Globus pallidus (tissue), 1 donor: ENCODE results near the gene C5orf58.
"Not testable (repeated sequence)": the region's sequence is repeated elsewhere in the genome, so short reads cannot be mapped to it uniquely, and the experiment has no call there.

ENCODE experiments used
- DNase-seq: peaks from one replicate; pipeline ENCODE4 v3.0.0-alpha.2; 2015; ENCODE audit warnings: low spot score

Gene C5orf58

DNA sequence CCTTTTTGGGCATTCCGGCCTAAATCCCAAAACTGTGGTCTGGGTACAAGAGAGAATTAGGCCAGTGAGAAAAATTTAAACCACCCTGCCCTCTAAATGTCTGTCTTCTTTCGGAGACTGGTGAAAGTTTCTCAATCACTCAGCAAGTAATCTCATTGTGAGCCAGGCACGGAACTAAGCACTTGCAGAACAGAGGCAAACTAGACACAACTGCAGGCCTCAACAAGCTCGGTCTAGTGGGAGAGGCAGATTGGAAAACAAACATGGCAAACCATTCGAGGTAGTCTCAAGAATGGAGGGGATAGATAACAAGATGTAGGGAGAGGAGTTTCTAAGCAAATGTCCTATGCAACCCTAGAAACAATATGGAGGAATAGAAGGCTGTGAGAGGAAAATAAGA, 8.9 kb upstream of the C5orf58 start:
- no peak for DNase-seq

DNA sequence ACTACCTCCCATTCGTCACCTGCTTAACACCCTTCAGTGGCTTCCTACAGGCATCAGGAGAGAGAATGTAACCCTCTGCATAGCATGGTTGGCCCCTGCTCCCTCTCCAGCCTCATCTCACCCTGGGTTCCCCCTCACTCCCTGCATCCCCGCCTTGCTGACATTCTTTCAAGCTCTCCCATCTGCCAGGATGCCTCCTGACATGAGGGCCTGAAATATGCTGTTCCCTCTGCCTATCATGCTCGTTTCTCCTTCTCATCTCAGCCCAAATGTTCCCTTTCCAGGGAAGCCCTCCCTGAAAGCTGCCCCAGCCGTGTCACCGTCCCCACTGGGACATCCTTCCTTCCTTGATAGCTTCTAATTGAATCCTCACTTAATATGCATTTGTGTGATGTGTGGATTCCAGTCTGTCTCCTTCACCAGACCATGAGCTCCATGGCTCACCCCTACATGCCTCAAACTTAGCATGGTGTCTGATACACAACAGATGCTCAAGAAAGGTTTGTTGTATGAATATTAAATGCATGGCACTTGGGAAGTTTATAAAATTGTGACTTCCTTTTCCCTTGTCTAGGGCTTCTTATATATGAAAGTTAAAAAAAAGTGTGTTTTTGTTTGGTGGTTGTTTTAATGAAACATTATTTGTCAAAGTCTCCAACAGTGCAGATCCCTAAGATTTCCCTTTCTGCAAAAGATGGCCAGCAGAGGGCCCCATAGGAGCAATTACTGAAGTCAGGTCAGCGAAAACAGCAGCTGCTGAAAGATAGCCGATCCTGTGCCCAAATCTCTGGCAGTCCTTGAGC, 7.3 kb upstream of the C5orf58 start:
- peak; percentile 85 for DNase-seq

DNA sequence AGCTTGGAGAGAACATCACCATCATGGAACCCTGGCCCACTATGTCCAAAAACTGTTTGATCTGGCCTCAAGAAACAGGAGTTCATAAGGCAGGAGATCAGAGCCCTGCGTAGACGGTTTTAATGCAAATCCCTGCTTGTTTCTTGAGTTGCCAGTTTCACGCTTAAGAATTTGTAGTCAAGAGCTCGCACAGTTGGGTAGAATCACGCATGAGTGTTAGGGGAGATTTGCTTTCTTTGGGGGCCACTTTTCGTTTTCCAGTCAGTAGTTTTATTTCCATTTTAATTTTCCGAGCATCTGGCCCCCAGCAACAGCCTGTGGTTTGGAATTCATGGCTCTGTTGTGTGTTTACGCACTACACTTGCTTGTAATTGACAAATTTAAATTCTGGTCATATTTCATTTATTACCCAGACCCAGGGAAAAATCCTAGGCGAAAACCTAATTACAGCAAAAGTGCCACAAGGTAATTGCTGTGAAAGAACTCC, 6.6 kb upstream of the C5orf58 start:
- DNase-seq: peak; percentile 18

DNA sequence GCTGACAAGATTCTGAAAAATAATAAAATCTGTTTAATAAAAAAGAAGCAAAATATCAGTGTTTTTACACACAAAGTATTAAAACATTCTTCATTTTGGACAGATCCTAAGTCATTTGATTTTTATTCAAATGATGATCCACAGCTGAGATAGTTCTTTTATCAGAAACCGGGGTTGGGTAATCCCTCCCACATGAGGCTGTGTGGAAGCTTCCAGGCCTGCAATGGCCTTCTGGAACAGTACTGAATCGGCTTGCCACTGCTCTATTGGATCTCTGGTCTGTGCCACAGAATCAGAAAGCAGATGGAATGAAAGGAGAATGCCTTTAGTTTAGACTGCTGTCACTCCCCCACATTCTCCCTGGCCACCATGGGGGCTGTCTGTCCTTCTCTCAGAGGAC, 6.1 kb upstream of the C5orf58 start:
- DNase-seq: peak; percentile 33

DNA sequence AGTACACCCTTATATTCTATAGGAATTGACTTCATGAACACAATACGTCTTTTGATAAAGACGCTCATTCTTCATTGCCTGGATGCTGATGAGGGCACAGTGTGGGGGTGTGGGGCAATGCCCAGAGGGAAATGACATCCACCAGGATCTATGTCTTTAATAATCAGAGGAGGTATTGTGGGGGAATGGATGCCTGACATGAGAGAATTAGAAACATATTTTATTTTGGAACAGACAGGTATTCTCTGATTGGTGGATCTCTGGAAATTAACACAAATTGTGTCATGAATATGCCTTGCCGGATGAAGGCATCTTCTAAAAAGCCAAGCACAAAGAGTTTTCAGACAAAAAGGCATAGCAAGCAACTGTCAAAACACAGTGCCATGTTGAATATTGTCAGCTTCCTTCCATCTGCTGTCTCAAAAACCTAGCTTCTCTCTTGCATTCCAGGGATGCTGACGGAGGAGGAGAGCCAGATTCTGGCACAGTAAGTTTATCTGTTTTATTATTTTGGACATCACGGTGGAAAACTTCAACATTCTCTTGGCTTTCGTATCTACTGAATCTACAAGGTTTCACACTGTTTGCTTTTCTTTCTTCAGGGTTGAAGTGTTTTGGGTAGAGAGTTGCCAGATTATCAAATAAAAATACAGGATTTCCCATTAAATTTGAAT, 3.9 kb upstream of the C5orf58 start:
- DNase-seq: no peak

DNA sequence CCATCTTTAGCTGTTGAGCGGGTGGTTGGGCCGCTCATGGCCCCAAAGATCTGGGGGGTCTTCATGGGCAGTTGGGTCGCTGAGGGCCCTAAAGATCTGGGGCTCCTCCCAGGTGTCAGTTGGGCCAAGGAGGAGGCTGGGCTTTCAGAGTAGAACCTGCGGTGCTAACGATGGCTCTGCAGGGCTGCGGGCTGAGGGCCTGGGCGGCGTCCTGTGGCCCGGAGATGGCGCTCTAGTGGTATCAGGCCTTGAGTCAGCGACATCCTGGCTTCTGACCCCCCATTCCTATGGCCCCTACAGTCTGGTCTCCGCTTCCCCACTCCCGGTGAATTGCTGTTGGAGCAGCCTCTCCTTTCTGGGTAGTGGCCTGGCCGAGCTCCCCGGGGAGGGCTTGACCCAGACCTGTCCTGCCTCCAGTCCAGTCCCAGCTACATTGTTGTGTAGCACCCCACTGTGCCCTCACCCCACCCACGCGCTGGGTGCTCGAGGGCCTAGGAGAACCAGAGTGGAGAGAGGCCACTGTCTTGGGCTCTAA, 640 bp downstream of the C5orf58 start:
- DNase-seq: no peak

DNA sequence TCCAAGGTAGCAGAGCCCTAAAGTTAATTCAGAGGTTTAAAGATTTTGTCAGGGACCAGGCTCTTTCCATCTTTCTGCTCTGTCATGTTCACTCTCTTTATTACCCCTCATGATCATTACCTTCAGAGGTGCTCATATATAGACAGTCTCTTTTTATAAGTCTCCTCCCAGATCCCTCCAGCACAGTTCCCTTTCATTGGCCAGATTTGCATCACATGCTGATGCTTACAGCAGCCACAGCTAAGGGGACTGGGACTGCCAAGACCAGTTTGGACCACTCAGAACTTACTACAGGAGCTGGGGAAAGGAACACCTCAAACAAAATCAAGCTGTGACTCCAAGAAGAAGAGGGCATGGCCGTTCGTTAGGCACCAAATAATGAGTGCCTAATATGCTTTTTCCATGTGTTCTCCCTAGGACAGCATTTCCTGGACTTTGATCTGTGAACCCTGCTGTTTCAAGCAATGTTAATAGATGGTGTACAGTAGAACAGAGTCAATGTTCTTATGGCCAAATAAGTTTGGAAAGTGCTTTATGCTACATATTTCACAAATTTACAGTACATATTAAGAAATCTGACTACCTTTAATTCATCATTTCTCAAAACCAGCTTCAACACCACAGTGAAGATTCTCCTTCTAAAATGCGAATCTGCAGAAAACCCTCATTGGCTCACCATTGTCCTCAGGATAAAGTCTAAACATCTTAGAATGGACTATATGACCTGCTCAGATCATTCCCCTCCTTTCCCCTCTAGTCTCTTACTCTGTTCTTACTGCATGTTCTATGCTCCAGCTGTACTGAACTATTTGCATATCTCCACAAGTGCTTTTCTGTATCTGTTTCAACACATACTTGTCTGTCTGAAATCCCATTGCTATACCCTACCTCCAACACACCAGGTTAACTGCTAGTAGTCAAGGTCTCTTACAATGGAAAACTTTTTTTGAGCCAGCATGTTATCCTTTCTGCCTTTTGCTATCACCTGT, 3.4 kb downstream of the C5orf58 start:
- DNase-seq: no peak

DNA sequence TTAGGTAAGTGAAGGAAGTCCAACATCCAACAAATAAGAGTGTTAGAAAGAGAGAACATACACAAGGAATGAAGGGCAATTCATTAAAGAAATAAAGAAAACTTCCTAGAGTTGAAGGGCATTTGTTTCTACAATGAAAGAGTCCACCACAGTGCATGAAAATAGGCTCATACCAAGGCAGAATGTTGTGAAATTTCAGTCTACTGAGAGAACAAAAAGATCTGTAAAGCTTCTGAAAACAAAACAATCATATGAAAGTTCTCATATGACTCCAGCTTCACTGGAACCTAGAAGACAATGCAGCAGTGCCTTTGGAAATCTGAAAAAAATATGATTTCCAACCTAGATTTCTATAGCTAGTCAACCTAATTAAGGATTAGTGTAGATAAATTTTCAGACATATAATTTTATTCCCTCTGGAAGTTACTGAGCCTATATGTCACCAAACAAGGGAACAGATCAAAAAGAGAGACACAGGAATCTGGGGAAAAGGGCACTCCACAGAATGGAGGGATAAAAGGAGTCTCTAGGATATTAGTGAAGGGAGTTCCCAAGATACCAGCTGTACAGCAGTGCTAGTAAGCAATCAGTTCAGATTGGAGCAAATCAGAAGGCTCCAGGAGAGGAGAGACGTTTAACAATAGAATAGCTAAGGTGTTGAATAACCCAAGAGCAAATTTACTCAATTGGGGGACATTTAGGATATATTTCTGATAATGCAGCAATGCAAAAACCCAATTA, 5.8 kb downstream of the C5orf58 start:
- no peak for DNase-seq

DNA sequence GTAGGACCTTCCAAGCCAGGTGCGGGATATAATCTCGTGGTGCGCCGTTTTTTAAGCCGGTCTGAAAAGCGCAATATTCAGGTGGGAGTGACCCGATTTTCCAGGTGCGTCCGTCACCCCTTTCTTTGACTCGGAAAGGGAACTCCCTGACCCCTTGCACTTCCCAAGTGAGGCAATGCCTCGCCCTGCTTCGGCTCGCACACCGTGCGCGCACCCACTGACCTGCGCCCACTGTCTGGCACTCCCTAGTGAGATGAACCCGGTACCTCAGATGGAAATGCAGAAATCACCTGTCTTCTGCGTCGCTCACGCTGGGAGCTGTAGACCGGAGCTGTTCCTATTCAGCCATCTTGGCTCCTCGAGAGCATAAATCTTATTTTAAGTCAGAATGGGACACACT, 12.7 kb downstream of the C5orf58 start:
- DNase-seq: not testable (repeated sequence)

DNA sequence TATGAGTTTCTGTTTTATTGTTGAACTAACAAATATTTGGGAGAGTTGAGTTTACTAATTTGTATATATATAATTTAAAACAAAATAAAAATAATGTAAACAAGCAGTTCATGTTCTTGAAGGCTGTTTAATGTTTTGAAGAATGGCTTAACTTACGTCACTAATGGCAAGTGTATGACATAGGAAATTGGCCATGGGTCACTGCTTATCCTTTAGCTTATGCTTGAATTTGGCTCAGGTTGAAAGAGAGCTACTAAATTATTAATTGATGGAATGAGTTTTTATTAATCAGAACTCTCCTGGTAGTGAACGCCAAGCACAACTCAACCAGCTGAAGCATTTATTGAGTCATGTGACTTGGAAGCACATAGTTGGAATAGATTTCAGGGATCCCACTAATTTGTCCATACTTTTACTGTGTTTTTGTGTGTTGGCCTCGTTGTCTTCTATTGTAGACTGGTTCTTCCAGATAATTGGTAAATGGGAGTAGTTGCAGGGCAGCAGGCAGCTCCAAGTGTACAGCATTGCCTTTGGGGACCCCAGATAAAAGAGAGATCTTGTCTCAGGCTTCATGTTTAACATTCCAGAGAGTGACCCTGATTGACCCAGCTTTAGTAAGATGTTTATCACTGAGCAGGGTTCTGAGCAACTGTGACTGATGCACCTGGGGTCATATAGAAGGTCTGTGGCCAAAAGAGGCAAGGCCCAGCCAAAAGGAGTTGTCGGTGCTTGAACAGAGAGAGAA, 13.5 kb downstream of the C5orf58 start:
- no peak for DNase-seq

DNA sequence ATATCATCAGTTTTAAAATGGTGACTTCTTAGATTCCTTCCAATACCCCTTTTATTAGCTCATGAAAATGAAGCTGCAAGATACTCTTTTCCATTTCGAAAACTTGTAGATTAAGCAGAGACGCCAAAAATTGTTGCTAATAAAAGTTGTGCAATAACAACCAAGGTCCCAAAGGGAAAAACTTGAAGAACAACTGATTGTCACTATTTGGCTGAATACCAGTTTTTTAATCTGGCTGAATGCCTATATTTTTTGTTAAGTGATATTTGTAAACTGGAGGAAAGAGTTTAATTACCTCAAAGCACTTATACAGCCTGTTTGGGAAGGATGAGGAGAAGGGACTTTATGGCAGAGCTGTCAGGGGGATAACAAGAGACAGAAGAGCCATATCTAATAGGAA, 14.6 kb downstream of the C5orf58 start:
- no peak for DNase-seq

DNA sequence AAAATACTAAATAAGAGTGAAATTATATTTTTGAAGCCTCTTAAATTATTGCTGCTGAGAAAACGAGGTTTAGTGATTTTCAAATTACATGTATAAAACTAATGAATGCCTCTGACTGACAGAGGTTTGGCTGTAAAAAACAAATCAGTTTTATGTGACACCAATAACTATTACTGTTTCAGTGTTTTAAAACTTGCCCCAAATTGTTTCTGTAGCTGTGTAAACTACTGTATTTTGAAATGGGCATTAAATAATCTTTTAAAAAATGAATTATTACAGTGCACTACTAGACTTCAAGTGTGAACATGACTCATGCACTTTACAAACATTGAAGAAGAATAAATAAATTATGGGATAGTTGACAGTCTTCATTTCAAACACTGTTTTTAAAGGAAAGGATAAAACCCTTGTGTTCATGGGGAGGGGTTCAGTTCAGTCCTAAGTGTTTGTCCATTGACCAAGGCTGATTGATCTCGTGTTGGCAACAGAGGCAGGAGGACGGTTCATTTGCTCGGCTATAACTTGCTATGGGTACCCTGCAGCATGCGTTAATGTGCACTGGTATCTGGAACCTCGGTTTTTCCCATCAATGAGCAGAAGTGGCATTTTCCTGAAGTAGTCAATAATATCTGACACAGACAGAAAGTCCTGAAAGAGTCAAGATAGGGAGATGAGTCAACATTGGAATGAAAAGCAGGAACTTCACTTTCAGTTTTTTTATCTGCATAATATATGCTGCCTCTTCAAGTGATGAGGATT, 15.6 kb downstream of the C5orf58 start:
- DNase-seq: no peak

DNA sequence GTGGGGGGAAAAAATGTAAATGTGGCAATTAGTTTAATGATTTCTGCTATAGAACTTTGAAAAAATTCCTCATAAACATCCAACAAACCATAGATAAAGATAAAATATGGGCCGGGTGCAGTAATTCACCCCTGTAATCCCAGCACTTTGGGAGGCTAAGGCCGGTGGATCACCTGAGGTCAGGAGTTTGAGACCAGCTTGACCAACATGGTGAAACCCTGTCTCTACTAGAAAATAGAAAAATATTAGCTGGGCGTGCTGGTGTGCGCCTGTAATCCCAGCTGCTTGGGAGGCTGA, 16.1 kb downstream of the C5orf58 start:
- DNase-seq: not testable (repeated sequence)

DNA sequence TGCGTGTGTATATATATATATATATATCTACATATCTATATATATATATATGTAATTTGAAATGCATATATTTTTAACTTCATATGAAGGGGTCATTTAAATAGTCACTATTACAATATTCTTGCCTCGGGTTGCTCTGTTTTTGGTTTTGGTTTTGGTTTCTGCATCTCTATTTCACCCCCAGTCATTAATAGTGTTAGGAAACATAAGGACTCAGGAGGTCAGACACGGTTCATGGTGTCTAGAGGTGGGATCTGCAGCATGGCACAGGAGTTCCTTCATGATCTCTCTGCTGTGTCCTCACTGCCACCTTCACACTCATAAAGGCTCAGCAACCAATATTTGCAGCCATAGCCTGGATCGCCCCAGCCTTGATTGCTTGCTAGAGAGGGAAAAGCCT, 16.6 kb downstream of the C5orf58 start:
- no peak for DNase-seq

DNA sequence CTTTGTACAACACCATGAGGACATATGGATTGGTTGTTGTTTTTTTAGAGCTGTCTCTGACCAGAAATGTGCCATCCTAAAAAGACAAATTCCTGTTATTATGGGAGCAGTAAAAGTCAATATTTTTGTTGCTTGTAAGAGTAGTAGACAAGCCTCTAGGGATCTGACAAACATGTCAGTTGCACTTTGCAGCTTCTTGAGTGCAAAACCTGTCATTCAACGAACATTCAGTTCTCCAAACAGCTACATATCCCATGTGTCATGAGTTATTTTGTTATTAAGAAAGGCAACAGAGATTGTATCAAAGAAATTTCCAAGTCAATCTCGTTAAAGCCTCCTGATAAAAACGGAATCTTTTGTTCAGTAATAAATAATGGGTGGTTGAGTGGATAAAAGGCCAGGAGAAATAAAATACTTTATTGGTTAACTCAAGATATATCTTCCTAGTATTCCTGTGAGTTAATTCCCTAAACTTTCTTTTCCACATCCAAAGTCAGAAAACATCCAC, 18.1 kb downstream of the C5orf58 start:
- DNase-seq: no peak

DNA sequence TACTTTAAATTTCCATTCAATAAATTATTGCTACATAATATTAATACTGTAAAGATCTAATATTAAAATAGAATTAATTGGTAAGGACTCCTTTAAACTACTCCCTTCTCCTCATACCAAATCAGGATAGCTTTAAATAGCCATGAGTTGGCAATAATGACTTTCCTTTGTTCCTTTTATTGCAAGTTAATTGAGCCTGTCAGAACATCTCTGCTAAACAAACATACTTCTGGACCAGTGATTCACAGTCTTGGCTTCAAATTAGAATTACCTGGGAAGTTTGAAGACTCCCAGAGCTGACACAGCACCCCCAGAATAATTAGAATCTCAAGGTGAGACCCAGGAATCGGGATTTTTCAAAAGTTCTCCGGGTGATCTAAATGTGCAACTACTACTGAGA, 18.7 kb downstream of the C5orf58 start:
- no peak for DNase-seq

DNA sequence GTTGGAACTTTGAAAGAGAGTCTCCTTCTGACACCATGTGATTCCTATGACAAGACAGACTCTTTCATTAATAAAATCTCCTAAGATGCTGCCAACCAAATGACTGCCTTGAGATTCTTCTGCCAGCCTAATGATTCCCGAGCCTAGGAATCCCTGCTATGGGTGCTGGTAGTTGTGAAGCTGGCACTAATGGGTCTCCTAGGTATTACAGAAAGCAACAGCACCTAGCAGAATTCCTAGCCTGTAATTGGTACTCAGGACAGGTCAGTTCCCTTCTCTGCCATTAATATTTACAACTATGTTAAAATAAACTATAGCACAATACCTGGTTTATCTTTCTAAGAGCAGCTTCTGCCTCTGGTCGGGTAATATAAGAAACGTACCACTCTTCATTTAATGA, 19.3 kb downstream of the C5orf58 start:
- no peak for DNase-seq

DNA sequence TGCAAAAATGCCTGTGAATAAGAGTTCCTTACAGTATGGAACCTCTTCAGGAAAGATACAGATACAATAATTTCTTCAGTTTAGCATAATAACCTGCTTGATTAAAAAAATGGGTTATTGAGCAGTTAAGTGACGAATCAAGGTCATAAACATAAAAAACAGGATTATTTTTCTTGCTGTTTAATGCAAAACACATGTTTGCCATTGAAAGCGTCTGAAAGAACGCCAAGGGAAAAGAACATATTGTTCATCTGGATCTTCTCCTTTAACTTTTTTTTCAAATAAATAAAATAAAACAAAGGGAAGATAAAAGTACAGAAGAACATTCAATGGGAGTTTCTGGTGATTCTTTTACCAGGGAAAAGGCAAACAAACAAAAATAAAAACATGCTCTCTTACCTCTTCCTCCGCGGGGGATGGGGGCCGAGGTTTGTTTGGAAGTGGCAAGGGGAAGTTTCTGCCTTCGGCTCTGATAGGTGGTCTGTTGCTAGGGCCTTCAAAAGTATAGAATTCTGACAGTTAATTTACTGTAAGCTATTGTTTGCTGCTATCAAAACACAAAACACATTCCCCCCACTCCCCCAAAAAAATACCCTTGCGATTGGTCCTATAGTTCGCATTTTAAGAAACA, 20.1 kb downstream of the C5orf58 start:
- no peak for DNase-seq

DNA sequence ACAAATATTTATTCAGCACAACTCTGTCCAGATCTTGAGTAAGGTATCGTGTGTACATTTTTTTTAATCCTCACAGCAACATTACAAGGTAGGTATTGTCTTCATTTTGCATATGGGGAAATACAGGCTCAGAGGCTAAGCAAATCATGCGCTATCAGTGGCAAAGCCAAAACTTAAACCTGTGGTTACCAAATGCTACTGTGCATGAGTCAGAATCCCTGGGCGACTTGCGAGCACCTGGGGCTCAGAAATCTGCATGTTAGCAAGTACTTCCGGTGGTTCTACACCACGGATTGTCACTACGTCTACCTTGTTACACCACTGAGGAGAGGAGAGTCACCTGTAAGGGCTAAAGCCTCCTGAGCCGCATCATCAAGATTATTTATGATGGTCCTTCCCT, 21.3 kb downstream of the C5orf58 start:
- DNase-seq: no peak
